Hepatocyte (in vitro differentiated cells): Measurements from ENCODE around the gene BRAP.

Experiments used
- CTCF ChIP-seq: fragments of 200-600 bp; sonication (generic); IDR thresholded peaks from 2 replicates; pipeline ENCODE4 v1.5.1; 2016; ENCODE audit warnings: antibody characterized with exemption, mild to moderate bottlenecking; ENCODE audit not compliant: poor library complexity
- EZH2 ChIP-seq: fragments of 200-600 bp; sonication (generic); IDR thresholded peaks from 2 replicates; pipeline ENCODE4 v1.6.1; 2016; ENCODE audit warnings: antibody characterized with exemption, mild to moderate bottlenecking, borderline replicate concordance
- EZH2phosphoT487 ChIP-seq: fragments of 200-600 bp; sonication (generic); IDR thresholded peaks from one replicate; pipeline ENCODE4 v1.6.1; 2018; ENCODE audit warnings: antibody characterized with exemption, mild to moderate bottlenecking, low read depth, moderate library complexity; ENCODE audit not compliant: unreplicated experiment, severe bottlenecking

GRCh38 chr12:111691262-111691661 lies 5.5 kb upstream of the BRAP start:
- TF ChIP-seq CTCF (no peak), EZH2 (no peak), EZH2phosphoT487 (no peak)
